GM12878 (cell line): ENCODE results near the gene ABHD17A. TPM values are rescaled to one million over a fixed set of nuclear protein-coding genes. Genes with fewer than 3 reads are reported as not detected.

ENCODE experiments used
- ATAC-seq: fragments of 200-7000 bp; cut with Tn5 transposase; 3 replicates; pipeline ENCODE4 v1.9.1; 2020; ENCODE audit warnings: mild to moderate bottlenecking, moderate library complexity
- BruUV-seq: library from RNA; stranded (reverse); fragments of 400-500 nt; replicated peaks from 2 replicates; lab custom pipeline; 2021; lab: Mats Ljungman, UMichigan
- CTCF ChIA-PET: fragments of 300-600 bp; sonication (Branson Sonifier 250); formaldehyde crosslinking; extraction: SDS; loops from one replicate; lab custom pipeline; 2021; ENCODE audit warnings: inconsistent platforms; lab: Yijun Ruan, JAX
- POLR2A ChIA-PET: fragments of 350-600 bp; formaldehyde crosslinking; extraction: SDS; loops from one replicate; lab custom pipeline; 2021; ENCODE audit warnings: inconsistent platforms; lab: Charles Lee
- RAD21 ChIA-PET: fragments of 300-600 bp; sonication (Branson Sonifier 250); formaldehyde crosslinking; loops from one replicate; lab custom pipeline; 2023; ENCODE audit warnings: antibody characterized with exemption; ENCODE audit not compliant: unreplicated experiment; lab: Charles Lee
- SMC1A ChIA-PET: fragments of 300-600 bp; sonication (Branson Sonifier 250); formaldehyde crosslinking; loops from one replicate; lab custom pipeline; 2023; ENCODE audit not compliant: unreplicated experiment, uncharacterized antibody; lab: Charles Lee
- DNase-seq: peaks from one replicate; pipeline ENCODE4 v3.0.0-alpha.2; 2011; ENCODE audit warnings: low read depth, low spot score
- FAIRE-seq: peaks from 3 replicates; lab custom pipeline; 2011; peaks lifted over from hg19 to GRCh38; lab: Jason Lieb, UNC
- H2AFZ ChIP-seq: 2 replicates; pipeline ENCODE4 v1.6.0; 2011; ENCODE audit warnings: low read depth, low read length, control low read depth; ENCODE audit not compliant: control insufficient read depth
- H3K27ac ChIP-seq: 2 replicates; pipeline ENCODE4 v1.5.1; 2011; ENCODE audit warnings: control low read depth; ENCODE audit not compliant: control insufficient read depth, insufficient read depth
- H3K27me3 ChIP-seq, 2 experiments: replicated peaks in 1 of 2; 2 replicates each; pipeline versions ENCODE4 v1.6.0 to v1.6.1; 2011; ENCODE audit warnings: low read length in 1 of 2; ENCODE audit not compliant: control insufficient read depth in 2 of 2, insufficient read depth in 2 of 2
- H3K36me3 ChIP-seq, 2 experiments: 2 replicates each; pipeline ENCODE4 v1.5.1; 2011; ENCODE audit warnings: low read length in 1 of 2; ENCODE audit not compliant: control insufficient read depth in 2 of 2, insufficient read depth in 2 of 2
- H3K4me1 ChIP-seq: 2 replicates; pipeline ENCODE4 v1.6.1; 2011; ENCODE audit warnings: mild to moderate bottlenecking, low read length, moderate library complexity, mixed read lengths; ENCODE audit not compliant: control insufficient read depth, insufficient read depth
- H3K4me2 ChIP-seq: 2 replicates; pipeline ENCODE4 v1.6.0; 2011; ENCODE audit warnings: control low read depth; ENCODE audit not compliant: control insufficient read depth, insufficient read depth
- H3K4me3 ChIP-seq: fragments of 200-600 bp; sonication (generic); 2 replicates; pipeline ENCODE4 v1.5.1; 2016
- H3K79me2 ChIP-seq: 2 replicates; pipeline ENCODE4 v1.6.0; 2011; ENCODE audit warnings: low read length; ENCODE audit not compliant: control insufficient read depth, insufficient read depth
- H3K9ac ChIP-seq: 2 replicates; pipeline ENCODE4 v1.8.0; 2011; ENCODE audit warnings: low read length, control low read depth, mixed read lengths; ENCODE audit not compliant: control insufficient read depth, insufficient read depth
- H3K9me3 ChIP-seq: replicated peaks from 3 replicates; pipeline ENCODE4 v1.5.1; 2011; ENCODE audit warnings: mild to moderate bottlenecking, low read length; ENCODE audit not compliant: control insufficient read depth, insufficient read depth
- H4K20me1 ChIP-seq: 2 replicates; pipeline ENCODE4 v1.6.0; 2011; ENCODE audit not compliant: control insufficient read depth, insufficient read depth
- ATF3 ChIP-seq: IDR thresholded peaks from 2 replicates; pipeline ENCODE4 v1.6.1; 2011; ENCODE audit warnings: low read depth, mild to moderate bottlenecking, low read length, moderate library complexity, borderline replicate concordance; ENCODE audit errors: extremely low read depth
- CTCF ChIP-seq, 3 experiments: IDR thresholded peaks in 2 of 3; conservative IDR thresholded peaks in 1 of 3; 2 replicates each; pipeline ENCODE4 v1.5.1; 2011; ENCODE audit warnings: low read depth in 3 of 3, low read length in 3 of 3, mild to moderate bottlenecking in 3 of 3, control low read depth in 2 of 3, moderate library complexity in 2 of 3, inconsistent platforms in 1 of 3, mixed read lengths in 1 of 3; ENCODE audit not compliant: control insufficient read depth in 2 of 3, insufficient read depth in 1 of 3; ENCODE audit errors: extremely low read depth in 1 of 3
- ESRRA ChIP-seq: IDR thresholded peaks from 2 replicates; pipeline ENCODE4 v1.6.1; 2012; ENCODE audit warnings: mild to moderate bottlenecking, low read length, improper control_type of control experiment
- JUND ChIP-seq: IDR thresholded peaks from 2 replicates; pipeline ENCODE4 v1.6.1; 2012; ENCODE audit warnings: low read depth, mild to moderate bottlenecking, low read length, improper control_type of control experiment, moderate library complexity
- MLLT1 ChIP-seq: fragments of 450-650 bp; IDR thresholded peaks from 2 replicates; pipeline ENCODE4 v1.6.1; 2016; ENCODE audit warnings: mild to moderate bottlenecking
- NFYA ChIP-seq: IDR thresholded peaks from 2 replicates; pipeline ENCODE4 v1.6.1; 2011; ENCODE audit warnings: low read depth, mild to moderate bottlenecking, low read length, improper control_type of control experiment, borderline replicate concordance
- PRDM15 ChIP-seq: fragments of 450-650 bp; formaldehyde crosslinking; IDR thresholded peaks from 2 replicates; pipeline ENCODE4 v1.4.0; 2020; ENCODE audit warnings: mild to moderate bottlenecking, moderate library complexity
- SP1 ChIP-seq: IDR thresholded peaks from one replicate; pipeline ENCODE4 v1.6.1; 2011; ENCODE audit warnings: low read depth, low read length
- YBX1 ChIP-seq: fragments of 450-650 bp; IDR thresholded peaks from 2 replicates; pipeline ENCODE4 v1.6.1; 2016; ENCODE audit warnings: antibody characterized with exemption
- WGBS: methylation state at CpG from one replicate; pipeline ENCODE4 v1.1.6; 2016; ENCODE audit warnings: low lambda C conversion rate; ENCODE audit not compliant: insufficient replicate concordance, insufficient coverage; ENCODE audit errors: missing lambda C conversion rate; 5-methylcytosine and 5-hydroxymethylcytosine counted together
- in situ Hi-C: fragments of 300-500 bp; cut with MboI; formaldehyde crosslinking; loops from 9 replicates; pipeline ENCODE4 v1.14.3; 2018; ENCODE audit warnings: mixed read lengths
- intact Hi-C: fragments of 100-400 bp; cut with micrococcal nuclease; formaldehyde crosslinking; loops from one replicate; pipeline ENCODE4 v1.14.2; 2022; ENCODE audit not compliant: unreplicated experiment
- polyA plus RNA-seq, 11 experiments: library from polyadenylated mRNA; depleted of rRNA in 4 of 11; unstranded in 6 of 11; stranded (reverse) in 5 of 11; fragments of >200 nt; fragmentation: Nextera tagmentation in 4 of 11; fragmentation: Illumina TruSeq in 1 of 11; extraction: Ambion mirVana in 4 of 11; extraction: Trizol in 1 of 11; gene quantifications; 1 replicate in 1 of 11; 2 replicates in 10 of 11; pipeline versions ENCODE4 v1.2.1 to v1.2.3, GENCODE V29; 2011 to 2016; ENCODE audit warnings: inconsistent platforms in 2 of 11, missing spikeins in 2 of 11, low read depth in 1 of 11
- total RNA-seq, 4 experiments: library from RNA; depleted of rRNA in 3 of 4; stranded (reverse); fragments of >200 nt in 3 of 4; fragmentation: Illumina TruSeq in 1 of 4; extraction: Trizol in 1 of 4; gene quantifications; 2 replicates each; pipeline versions ENCODE4 v1.2.1 to v1.2.3, GENCODE V29; 2013 to 2021

ABHD17A gene
- total and polyA plus RNA-seq, 10 of the 15 experiments (the other 5 are each of a cell fraction or from before 2014, with no cell fraction given): 0.13 to 126 (median 28.8) TPM; not detected in 1

GRCh38 chr19:1871630-1872029 lies 13.7 kb downstream of the ABHD17A start:
- H3K4me3 ChIP-seq: no peak overlapping the region
- peaks cover 3 to 9% of the 10 kb centered on the region in 2 experiments; a peak in 3 of 4 replicates for H3K36me3 ChIP-seq
- H3K4me2 ChIP-seq: no peak overlapping the region
- H4K20me1 ChIP-seq: no peaks in the 10 kb centered on the region
- no peaks in the 10 kb centered on the region for H3K27me3 ChIP-seq
- peaks cover 3% of the 10 kb centered on the region; the same call in 1 of the 2 replicates for H3K4me1 ChIP-seq
- ATAC-seq (no peak), FAIRE-seq (no peak), DNase-seq (no peak)
- H3K79me2 ChIP-seq: peaks cover 39% of the 10 kb centered on the region
- BruUV-seq: no TSS peak
- 98% methylated on average over 10 of the region's 13 CpGs for whole genome bisulfite sequencing
- SMC1A ChIA-PET: no interaction called here
- H2AFZ ChIP-seq: no peak overlapping the region
- TF ChIP-seq PRDM15 (CRISPR knock-in tag) (no peak), MLLT1 (no peak), JUND (no peak), CTCF (IDR thresholded peaks at IDR 0.05 in 2 of 3, conservative IDR thresholded peaks at IDR 0.05 in 1 of 3; ENCODE audit: control insufficient read depth in 2 of 3, extremely low read depth in 1 of 3, insufficient read depth in 1 of 3, low read depth in 3 of 3, low read length in 3 of 3) (no peak), SP1 (no peak), ESRRA (no peak), NFYA (no peak), YBX1 (no peak), ATF3 (no peak)
- TF ChIP-seq, all 136 proteins: peak for 0
- ChIA-PET RAD21 (no interaction called here), CTCF (no interaction called here), POLR2A (no interaction called here)
- no peak overlapping the region for H3K9ac ChIP-seq
- no peaks in the 10 kb centered on the region for H3K9me3 ChIP-seq
- H3K27ac ChIP-seq: no peak overlapping the region
- in situ Hi-C loops (loop anchor here (25.0 kb wide), 1 partner anchor 1491 kb away; the partner anchor contains the start of gene NFIC), intact Hi-C loops (no loop called here)
